GM12865 (cell line): ENCODE data around the gene MRPL49.

ENCODE experiments used
- DNase-seq: peaks from one replicate; pipeline ENCODE4 v3.0.0; 2010; ENCODE audit warnings: low read depth
- H3K4me3 ChIP-seq: 2 replicates; pipeline ENCODE4 v1.5.1; 2011; ENCODE audit warnings: mild to moderate bottlenecking, low read depth, low read length, control low read depth
- CTCF ChIP-seq: IDR thresholded peaks from 2 replicates; pipeline ENCODE4 v1.5.1; 2011; ENCODE audit warnings: low read length, control low read depth, low read depth, inconsistent platforms; ENCODE audit not compliant: insufficient read depth; ENCODE audit errors: missing control alignments

The MRPL49 gene

DNA sequence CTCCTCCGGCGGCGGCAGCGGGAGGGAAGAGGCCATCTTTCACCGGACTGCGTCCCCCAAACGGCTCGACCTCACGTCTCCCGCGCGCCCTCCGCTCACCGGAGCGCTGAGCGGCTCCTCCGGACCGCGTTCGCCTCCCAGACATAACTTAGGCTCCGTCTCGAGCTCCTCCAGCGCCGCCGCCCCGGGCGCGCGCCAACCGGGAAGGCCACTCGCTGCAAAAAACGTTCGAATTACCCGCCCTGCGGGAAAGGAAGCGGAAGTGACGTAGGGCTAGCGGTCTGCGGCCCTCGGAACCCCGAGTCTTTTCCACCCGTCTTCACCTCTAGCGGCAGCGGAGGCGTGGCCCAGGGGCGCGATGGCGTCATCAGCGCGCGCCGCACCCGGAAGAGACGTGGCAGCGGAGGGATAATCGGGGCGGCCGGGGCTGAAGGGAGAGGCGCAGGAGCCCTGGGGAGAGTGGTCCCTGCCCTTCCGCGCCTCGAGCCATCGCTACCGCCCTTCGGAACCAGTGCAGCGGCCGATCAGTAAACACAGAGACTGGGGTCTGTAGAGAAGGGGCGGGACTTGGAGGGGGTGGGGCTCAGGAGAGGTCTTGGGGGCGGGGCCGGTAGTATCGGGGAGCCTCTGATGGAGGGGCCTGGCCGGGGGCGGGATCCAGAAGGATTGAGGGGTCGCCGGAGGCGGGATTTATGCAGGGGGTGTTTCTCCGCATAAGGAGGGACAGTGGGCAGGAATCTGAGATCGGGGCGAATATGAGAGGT lies 38.1 kb upstream of the MRPL49 start, which contains the start of the genes CDCA5 and ZFPL1:
CDCA5 (minus strand) TSS at position 207 of the 764 bp plus-strand sequence; CDS start at position 145, 62 bp downstream.
ZFPL1 (plus strand) TSS at position 389 of the 764 bp plus-strand sequence. CDS start 477 bp downstream, outside the sequence.
- H3K4me3 ChIP-seq = peak within 1 kb of the TSS; percentile 83
- peak; percentile 97 for DNase-seq
- no peak for TF ChIP-seq CTCF

GRCh38 chr11:65084598-65085375 lies 37.3 kb upstream of the MRPL49 start:
- peak overlapping the region; percentile 83 for H3K4me3 ChIP-seq
- DNase-seq = no peak
- TF ChIP-seq CTCF = no peak

GRCh38 chr11:65085446-65085845 lies 36.7 kb upstream of the MRPL49 start:
- no peak for DNase-seq
- H3K4me3 ChIP-seq = no peak overlapping the region
- TF ChIP-seq CTCF = no peak

DNA sequence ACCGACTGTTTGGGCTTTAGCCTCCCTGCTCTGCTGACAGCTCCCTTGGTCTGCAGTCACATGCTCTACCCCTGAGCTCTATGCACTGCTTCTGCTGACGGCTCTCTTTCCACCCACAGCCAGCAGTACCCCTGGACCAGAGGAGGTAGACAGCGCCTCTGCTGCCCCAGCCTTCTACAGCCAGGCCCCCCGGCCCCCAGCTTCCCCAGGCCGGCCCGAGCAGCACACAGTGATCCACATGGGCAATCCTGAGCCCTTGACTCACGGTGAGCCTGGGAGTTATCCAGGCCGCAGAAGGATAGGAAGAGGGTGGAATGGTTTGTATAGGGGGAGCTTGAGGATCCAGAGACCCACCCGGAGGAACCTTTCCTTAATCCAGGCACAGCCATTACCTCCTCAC lies 35.3 kb upstream of the MRPL49 start:
- TF ChIP-seq CTCF = no peak
- no peak overlapping the region for H3K4me3 ChIP-seq
- no peak for DNase-seq

GRCh38 chr11:65087216-65087615 lies 34.9 kb upstream of the MRPL49 start:
- H3K4me3 ChIP-seq = no peak overlapping the region
- DNase-seq = no peak
- no peak for TF ChIP-seq CTCF

DNA sequence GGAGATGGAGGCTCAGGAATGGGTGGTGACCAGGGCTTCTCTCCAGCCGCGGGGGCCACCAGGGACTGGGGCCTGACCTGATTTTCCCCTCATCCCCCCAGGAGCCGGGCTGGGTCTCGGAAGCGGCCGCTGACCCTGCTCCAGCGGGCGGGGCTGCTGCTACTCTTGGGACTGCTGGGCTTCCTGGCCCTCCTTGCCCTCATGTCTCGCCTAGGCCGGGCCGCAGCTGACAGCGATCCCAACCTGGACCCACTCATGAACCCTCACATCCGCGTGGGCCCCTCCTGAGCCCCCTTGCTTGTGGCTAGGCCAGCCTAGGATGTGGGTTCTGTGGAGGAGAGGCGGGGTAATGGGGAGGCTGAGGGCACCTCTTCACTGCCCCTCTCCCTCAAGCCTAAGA lies 34.3 kb upstream of the MRPL49 start:
- TF ChIP-seq CTCF = no peak

GRCh38 chr11:65089621-65090020 lies 32.5 kb upstream of the MRPL49 start:
- H3K4me3 ChIP-seq = no peak overlapping the region
- no peak for DNase-seq
- TF ChIP-seq CTCF = no peak

More for the DNA sequence above, 34.3 kb upstream of the MRPL49 start:
- no peak for DNase-seq
- H3K4me3 ChIP-seq = no peak overlapping the region
